HT-29 (cell line): Measurements from ENCODE around the gene SERP2. TPM values are rescaled to one million over a fixed set of nuclear protein-coding genes. Genes with fewer than 3 reads are reported as not detected.

Source experiments
- DNase-seq: peaks from one replicate; pipeline ENCODE4 v3.0.0-alpha.2; 2015; ENCODE audit warnings: low spot score
- total RNA-seq: library from RNA; depleted of rRNA; stranded (reverse); fragments of >200 nt; shearing (Covaris generic); gene quantifications from 2 replicates; pipeline ENCODE4 v1.2.3, GENCODE V29; 2014

Gene SERP2
- total RNA-seq, 1 experiment from 2014 or later, result 5.4 TPM

DNA sequence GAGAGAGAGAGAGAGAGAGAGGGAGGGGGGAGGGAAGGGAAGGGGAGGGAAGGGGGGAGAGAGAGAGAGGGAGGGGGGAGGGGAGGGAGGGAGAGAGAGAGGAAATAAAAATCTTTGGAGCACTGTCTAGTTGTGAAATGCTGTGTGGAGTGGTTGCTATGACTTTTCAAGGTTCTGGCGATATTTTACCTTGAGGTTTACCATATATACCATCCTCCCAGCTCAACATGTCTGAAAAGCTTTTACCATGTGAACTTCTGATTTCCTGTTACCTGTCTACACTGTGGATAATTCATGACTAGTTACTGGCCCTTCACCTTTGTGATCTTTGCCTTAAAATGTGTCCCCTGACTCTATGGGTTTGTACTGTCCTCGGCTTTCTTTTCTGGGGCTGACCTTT, 38.2 kb downstream of the SERP2 start:
- no peak for DNase-seq

GRCh38 chr13:44412346-44412935, 38.8 kb downstream of the SERP2 start:
- DNase-seq, result no peak

GRCh38 chr13:44413095-44413494, 39.5 kb downstream of the SERP2 start:
- no peak for DNase-seq

DNA sequence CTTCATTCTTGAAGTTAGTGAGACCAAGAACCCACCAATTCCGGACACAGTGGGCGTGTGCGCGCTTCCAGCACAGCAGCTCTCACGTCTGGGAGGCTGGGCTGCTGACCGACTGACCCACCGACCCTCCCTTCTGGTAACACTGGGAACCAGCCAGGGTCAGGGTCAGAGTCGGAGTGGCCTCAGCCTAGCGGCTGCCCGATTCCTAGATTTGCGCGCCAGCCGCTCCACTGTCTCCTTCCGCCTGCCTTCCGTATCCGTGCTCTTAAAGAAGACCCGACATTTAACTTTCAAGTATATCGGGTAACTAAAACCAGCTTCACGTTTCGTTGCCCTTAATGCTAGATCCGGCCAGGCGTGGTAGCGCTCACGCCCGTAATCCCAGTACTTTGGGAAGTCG, 41.1 kb downstream of the SERP2 start:
- DNase-seq, result no peak

- no peak for DNase-seq
Observed at GRCh38 chr13:44415815-44416214, 42.2 kb downstream of the SERP2 start.

- no peak for DNase-seq
Observed at GRCh38 chr13:44416301-44416700, 42.7 kb downstream of the SERP2 start.

DNA sequence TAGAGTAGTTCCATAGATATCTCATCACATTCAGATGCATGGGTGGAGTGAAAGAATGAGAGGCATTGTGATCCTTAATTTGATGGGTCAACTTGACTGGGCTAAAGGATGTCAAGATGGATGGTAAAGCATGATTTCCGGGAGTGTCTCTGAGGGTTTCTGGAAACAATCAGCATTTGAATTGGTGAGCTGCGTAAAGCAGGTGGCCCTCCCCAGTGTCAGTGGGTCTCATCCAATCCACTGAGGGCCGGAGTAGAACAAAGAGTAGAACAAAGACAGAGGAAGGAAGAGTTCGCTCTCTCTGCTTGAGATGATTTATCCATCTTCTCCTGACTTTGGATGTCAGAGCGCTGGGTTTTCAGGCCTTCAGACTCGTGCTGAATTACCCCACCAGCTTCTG, 43.1 kb downstream of the SERP2 start:
- no peak for DNase-seq

DNA sequence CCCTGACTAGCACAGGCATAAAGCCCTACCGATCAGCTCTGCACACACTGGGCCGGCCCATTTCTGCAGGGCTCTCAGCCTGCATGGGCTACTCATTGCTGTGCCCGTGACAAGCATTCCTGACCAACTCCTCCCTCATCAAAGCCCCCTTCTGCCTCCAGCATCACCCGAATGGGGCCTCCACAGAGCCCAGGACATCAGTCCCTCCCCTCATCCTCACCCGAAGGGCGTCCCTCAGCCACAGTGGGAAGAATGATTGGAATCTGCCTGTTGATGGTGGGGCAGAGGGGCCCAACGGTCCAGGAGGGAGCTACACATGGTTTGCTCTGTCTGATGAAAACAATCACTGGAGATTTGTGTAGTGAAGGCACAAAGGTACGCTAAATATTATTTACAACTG, 43.8 kb downstream of the SERP2 start:
- no peak for DNase-seq

GRCh38 chr13:44417876-44418275, 44.3 kb downstream of the SERP2 start:
- no peak for DNase-seq

DNA sequence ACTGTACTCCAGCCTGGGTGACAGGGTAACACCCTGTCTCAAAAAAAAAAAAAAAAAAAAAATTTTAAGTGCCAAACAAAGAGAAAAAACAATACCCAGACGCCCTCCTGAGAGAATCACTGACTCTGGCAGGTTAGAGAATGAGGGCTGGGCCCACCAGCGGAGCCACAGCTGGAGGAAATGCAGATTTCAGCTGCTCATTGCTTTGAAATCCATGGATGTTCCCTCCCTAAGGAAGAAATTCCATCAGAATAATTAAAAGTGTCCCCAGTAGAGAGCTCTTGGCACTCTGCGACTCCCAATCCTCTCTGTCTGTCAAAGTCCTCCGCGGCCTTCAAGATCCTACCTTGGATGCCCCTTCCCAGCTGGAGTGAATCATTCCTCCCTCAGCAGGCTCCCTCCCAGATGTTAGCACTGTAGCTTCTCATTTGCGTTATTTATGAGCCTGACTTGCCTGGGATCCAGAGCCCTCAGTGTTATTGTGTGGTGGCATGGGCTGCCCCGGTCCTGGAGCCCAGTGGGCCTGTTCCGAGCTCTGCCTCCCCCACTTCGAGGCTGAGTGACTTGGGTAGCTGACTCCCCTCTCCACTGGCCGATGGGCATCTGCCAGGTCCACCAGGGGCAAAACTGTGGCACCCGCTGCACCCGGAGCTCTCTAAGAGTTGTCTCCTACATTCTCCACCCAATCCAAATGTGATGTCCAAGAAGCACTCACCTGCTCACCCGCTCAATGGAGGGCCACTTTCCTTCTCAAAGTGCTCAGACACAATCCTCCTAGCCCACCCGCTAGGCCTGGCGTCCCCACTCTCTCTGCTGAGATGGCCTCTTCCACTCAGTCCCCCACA, 47.0 kb downstream of the SERP2 start:
- DNase-seq, result no peak

- no peak for DNase-seq
Observed at GRCh38 chr13:44421853-44422525, 48.4 kb downstream of the SERP2 start.

DNA sequence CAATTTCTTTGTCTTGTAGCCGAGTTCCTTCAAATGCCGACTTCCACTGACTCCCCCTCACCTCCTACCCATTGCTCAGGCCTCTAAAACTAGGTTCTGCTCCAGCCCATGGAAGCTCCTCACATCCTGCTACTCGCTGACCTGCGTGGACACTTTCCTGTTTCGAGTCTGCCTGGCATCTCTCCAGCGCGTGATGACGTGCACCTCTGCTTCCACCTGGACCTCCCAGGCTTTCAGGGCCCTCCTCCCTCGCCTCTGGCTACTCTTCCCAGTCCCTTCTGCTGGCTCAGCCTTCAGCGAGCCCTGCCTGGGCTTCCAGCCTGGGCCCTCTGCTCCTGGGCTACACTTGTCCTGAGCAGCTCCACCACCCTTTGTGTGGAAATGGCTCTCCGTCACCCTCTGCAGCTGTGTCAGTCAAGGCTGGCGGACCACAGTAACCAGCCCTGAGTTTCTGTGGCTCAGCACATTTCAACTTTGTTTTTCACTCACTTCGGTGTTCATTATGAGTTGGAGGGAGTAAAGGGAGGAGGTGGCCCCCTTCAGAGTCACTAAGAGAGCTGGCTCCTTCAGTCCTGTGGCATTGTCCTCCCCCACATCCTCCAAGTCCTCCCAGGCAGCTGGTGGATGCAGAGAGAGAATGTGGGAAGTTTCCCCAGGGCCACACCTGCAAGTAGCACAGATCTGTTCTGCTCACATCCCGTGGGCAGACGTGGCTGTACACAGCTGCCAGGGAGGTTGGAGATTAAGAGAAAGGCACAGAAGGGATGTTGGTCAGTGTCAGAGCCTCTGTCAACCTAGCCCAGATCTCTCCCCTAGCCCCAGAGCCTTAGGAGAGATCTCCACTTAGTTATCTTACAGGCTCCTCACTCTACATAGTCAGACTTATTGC, 49.4 kb downstream of the SERP2 start:
- DNase-seq, result no peak

- no peak for DNase-seq
Observed at GRCh38 chr13:44423824-44424223, 50.2 kb downstream of the SERP2 start.

GRCh38 chr13:44425041-44425814, 51.6 kb downstream of the SERP2 start:
- DNase-seq, result no peak

- no peak for DNase-seq
Observed at GRCh38 chr13:44425815-44426078, 52.1 kb downstream of the SERP2 start.

DNA sequence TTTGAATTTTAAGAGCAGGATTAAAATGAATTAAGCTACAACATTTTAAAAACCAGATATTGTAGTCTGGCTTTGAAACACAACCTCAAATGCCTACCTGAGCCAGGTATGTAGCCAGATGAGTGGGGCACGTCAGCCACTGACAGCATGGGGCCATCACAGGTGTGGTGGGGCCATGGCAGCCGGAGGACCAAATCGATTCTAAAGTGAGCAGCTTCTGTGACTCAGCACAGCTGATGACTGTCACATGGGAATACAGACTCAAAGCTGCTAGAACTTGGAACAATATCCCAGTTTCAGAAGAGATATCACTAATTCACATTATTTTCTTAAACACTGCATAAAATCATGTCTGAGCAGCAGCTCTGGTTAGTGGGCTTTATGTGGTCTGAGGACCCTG, 52.8 kb downstream of the SERP2 start:
- DNase-seq, result no peak

GRCh38 chr13:44429311-44429710, 55.7 kb downstream of the SERP2 start:
- no peak for DNase-seq

DNA sequence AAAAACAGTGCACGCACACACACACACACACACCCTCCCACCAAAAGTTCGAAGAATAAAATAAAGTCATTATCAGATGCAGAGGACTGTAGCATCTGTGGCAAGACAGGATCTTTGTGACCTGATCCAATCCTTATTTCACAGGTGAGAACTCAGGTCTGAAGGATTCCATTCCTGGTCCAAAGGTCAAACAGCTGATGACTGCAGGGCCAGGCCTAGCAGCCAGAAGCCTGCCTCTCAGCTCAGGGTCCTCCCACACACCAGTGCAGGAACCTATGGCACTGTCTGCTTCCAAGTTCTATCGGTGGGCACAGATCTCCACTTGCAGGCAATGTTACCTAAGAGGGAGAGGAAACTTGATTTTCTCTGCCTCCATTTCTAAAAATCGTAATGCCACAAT, 57.5 kb downstream of the SERP2 start:
- peak; percentile 88 for DNase-seq

DNA sequence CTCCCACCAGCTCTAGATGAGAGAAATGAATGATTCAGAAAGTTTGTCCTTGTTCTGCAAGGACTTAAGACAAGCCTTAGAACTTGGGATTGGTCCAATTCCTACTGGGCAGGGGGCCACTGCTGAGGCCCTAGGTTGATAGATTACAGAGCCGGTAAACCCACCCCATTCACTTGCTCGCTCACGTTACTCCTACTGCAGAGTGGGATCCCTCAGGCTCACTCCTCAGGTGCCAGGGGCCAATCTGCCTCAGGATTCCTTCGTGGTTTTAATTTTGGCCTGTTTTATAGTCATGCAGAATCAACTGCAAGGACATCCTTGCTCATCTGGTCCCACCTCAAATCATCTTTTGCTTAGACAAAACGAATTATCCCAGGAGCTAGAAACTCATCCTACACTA, 59.0 kb downstream of the SERP2 start:
- peak; percentile 31 for DNase-seq

- DNase-seq, result no peak
Observed at GRCh38 chr13:44433863-44434765, 60.5 kb downstream of the SERP2 start.
